B cell (primary cell): Measurements from ENCODE around the gene CREB5. TPM values are rescaled to one million over a fixed set of nuclear protein-coding genes. Genes with fewer than 3 reads are reported as not detected.

Experiments
- ATAC-seq: fragments of 200-7000 bp; cut with Tn5 transposase; one replicate; pipeline ENCODE4 v1.10.0; 2021; ENCODE audit warnings: low read depth, mild to moderate bottlenecking, moderate number of reproducible peaks, moderate library complexity
- CTCF ChIA-PET: fragments of 350-600 bp; sonication (Branson Sonifier 250); formaldehyde crosslinking; loops from one replicate; lab custom pipeline; 2021; ENCODE audit warnings: antibody characterized with exemption, inconsistent platforms; lab: Charles Lee
- POLR2A ChIA-PET: fragments of 350-600 bp; sonication (Branson Sonifier 250); formaldehyde crosslinking; loops from one replicate; lab custom pipeline; 2021; ENCODE audit warnings: antibody characterized with exemption; lab: Charles Lee
- DNase-seq: peaks from one replicate; pipeline ENCODE4 v3.0.0; 2013
- H2AFZ ChIP-seq: 2 replicates; pipeline ENCODE4 v1.6.1; 2012; ENCODE audit warnings: mild to moderate bottlenecking, low read depth, low read length; ENCODE audit not compliant: insufficient read depth, poor library complexity, severe bottlenecking
- H3K27ac ChIP-seq, 2 donors: 1 replicate in 1 of 2; 2 replicates in 1 of 2; pipeline ENCODE4 v1.5.1; 2012 to 2013; ENCODE audit warnings: low read length in 2 of 2, mild to moderate bottlenecking in 2 of 2, moderate library complexity in 1 of 2
- H3K27me3 ChIP-seq, 4 experiments: fragments of 200-600 bp in 1 of 4; sonication (generic) in 1 of 4; replicated peaks in 1 of 4; 1 replicate in 2 of 4; 2 replicates in 2 of 4; pipeline versions ENCODE4 v1.6.1 to v1.7.0; 2013 to 2016; ENCODE audit warnings: low read length in 3 of 4, mild to moderate bottlenecking in 2 of 4, mixed read lengths in 1 of 4, moderate library complexity in 1 of 4; ENCODE audit not compliant: insufficient read depth in 4 of 4, control insufficient read depth in 3 of 4; ENCODE audit errors: control extremely low read depth in 1 of 4
- H3K36me3 ChIP-seq, 2 experiments: replicated peaks in 1 of 2; 1 replicate in 1 of 2; 2 replicates in 1 of 2; pipeline versions ENCODE4 v1.6.1 to v1.7.1; 2013; ENCODE audit warnings: low read length in 1 of 2; ENCODE audit not compliant: insufficient read depth in 2 of 2, control insufficient read depth in 1 of 2; ENCODE audit errors: control extremely low read depth in 1 of 2, extremely low read depth in 1 of 2
- H3K4me1 ChIP-seq, 2 donors: fragments of 200-600 bp in 1 of 2; sonication (generic) in 1 of 2; 1 replicate in 1 of 2; 2 replicates in 1 of 2; pipeline versions ENCODE4 v1.5.1 to v1.6.1; 2013 to 2017; ENCODE audit warnings: low read length in 2 of 2; ENCODE audit not compliant: control insufficient read depth in 2 of 2, insufficient read depth in 2 of 2
- H3K4me2 ChIP-seq: replicated peaks from 2 replicates; pipeline ENCODE3; 2012; ENCODE audit warnings: mild to moderate bottlenecking, low read depth, low read length; ENCODE audit not compliant: poor library complexity, severe bottlenecking
- H3K4me3 ChIP-seq, 5 experiments: fragments of 200-600 bp in 1 of 5; sonication (generic) in 1 of 5; 1 replicate in 3 of 5; 2 replicates in 2 of 5; pipeline versions ENCODE4 v1.5.1 to v1.7.0; 2011 to 2016; ENCODE audit warnings: low read length in 4 of 5, mild to moderate bottlenecking in 4 of 5, low read depth in 2 of 5, control low read depth in 1 of 5, moderate library complexity in 1 of 5; ENCODE audit not compliant: insufficient read depth in 1 of 5; ENCODE audit errors: control extremely low read depth in 1 of 5, extremely low read depth in 1 of 5
- H3K79me2 ChIP-seq: fragments of 200-600 bp; sonication (generic); one replicate; pipeline ENCODE4 v1.6.0; 2016; ENCODE audit warnings: low read length; ENCODE audit not compliant: control insufficient read depth, insufficient read depth
- H3K9ac ChIP-seq: fragments of 200-600 bp; sonication (generic); 2 replicates; pipeline ENCODE4 v1.6.1; 2017; ENCODE audit warnings: mild to moderate bottlenecking, low read length, moderate library complexity
- H3K9me3 ChIP-seq, 3 donors: one replicate each; pipeline versions ENCODE4 v1.6.1 to v1.7.1; 2013; ENCODE audit warnings: low read length in 2 of 3; ENCODE audit not compliant: control insufficient read depth in 2 of 3, insufficient read depth in 1 of 3; ENCODE audit errors: control extremely low read depth in 1 of 3
- H4K20me1 ChIP-seq: 2 replicates; pipeline ENCODE4 v1.6.0; 2012; ENCODE audit warnings: mild to moderate bottlenecking, low read length; ENCODE audit not compliant: insufficient read depth, control insufficient read depth, poor library complexity, severe bottlenecking
- H3K27ac Mint-ChIP-seq: one replicate; pipeline ENCODE4 v1.8.0; 2021; ENCODE audit warnings: mixed read lengths
- H3K27me3 Mint-ChIP-seq: one replicate; pipeline ENCODE4 v1.8.0; 2021; ENCODE audit warnings: mixed read lengths
- H3K4me1 Mint-ChIP-seq: one replicate; pipeline ENCODE4 v1.8.0; 2021; ENCODE audit warnings: mixed read lengths
- H3K4me3 Mint-ChIP-seq: one replicate; pipeline ENCODE4 v1.8.0; 2021; ENCODE audit warnings: mixed read lengths
- H3K9me3 Mint-ChIP-seq: one replicate; pipeline ENCODE4 v1.8.0; 2022; ENCODE audit warnings: mixed read lengths; ENCODE audit not compliant: insufficient read depth
- CTCF ChIP-seq: fragments of 200-600 bp; IDR thresholded peaks from one replicate; pipeline ENCODE4 v1.8.0; 2022; ENCODE audit warnings: antibody characterized with exemption, mild to moderate bottlenecking
- EZH2 ChIP-seq: IDR thresholded peaks from 2 replicates; pipeline ENCODE4 v1.6.1; 2012; ENCODE audit warnings: borderline replicate concordance, low read depth, mild to moderate bottlenecking, moderate library complexity, low read length; ENCODE audit not compliant: insufficient read depth, poor library complexity, severe bottlenecking
- WGBS: methylation state at CpG from one replicate; pipeline ENCODE4 v1.1.5; 2013; ENCODE audit warnings: missing lambda C conversion rate; ENCODE audit not compliant: insufficient coverage; 5-methylcytosine and 5-hydroxymethylcytosine counted together
- intact Hi-C: fragments of 100-400 bp; cut with micrococcal nuclease; formaldehyde crosslinking; loops from one replicate; pipeline ENCODE4 v1.10.0; 2022
- polyA plus RNA-seq: library from polyadenylated mRNA; depleted of rRNA; stranded (reverse); fragments of >200 nt; gene quantifications from 2 replicates; pipeline ENCODE4 v1.2.3, GENCODE V29; 2012
- total RNA-seq, 2 donors: library from RNA; stranded (reverse); fragments of 120-200 nt in 1 of 2; gene quantifications; 1 replicate in 1 of 2; 2 replicates in 1 of 2; pipeline versions ENCODE4 v1.2.3 to v1.2.4, GENCODE V29; 2013 to 2022

Gene CREB5
- total and polyA plus RNA-seq, 2 donors (not counting 1 experiment from before 2014, with no cell fraction given), result 0.05 to 0.95 TPM

GRCh38 chr7:28779954-28780353 is 367.6 kb downstream of the CREB5 start:
- intact Hi-C loops, result no loop called here
- H3K4me1 Mint-ChIP-seq, result peaks cover 29% of the 10 kb centered on the region
- H3K27me3 ChIP-seq, result no peaks in the 10 kb centered on the region
- H3K9me3 Mint-ChIP-seq, result no peaks in the 10 kb centered on the region
- H3K9ac ChIP-seq, result no peak overlapping the region
- H3K9me3 ChIP-seq, result no peaks in the 10 kb centered on the region
- H3K4me3 Mint-ChIP-seq, result no peak overlapping the region
- H2AFZ ChIP-seq, result no peak overlapping the region
- no peak overlapping the region for H3K27ac Mint-ChIP-seq
- ChIA-PET POLR2A (no interaction called here), CTCF (no interaction called here)
- H3K4me1 ChIP-seq, result peaks cover 15 to 16% of the 10 kb centered on the region in 2 donors
- H3K27ac ChIP-seq, result no peak overlapping the region
- H3K4me3 ChIP-seq, result no peak overlapping the region
- H3K4me2 ChIP-seq, result no peak overlapping the region
- ATAC-seq (no peak), DNase-seq (no peak)
- no peaks in the 10 kb centered on the region for H3K36me3 ChIP-seq
- no peaks in the 10 kb centered on the region for H3K79me2 ChIP-seq
- no peaks in the 10 kb centered on the region for H3K27me3 Mint-ChIP-seq
- no peaks in the 10 kb centered on the region for H4K20me1 ChIP-seq
- TF ChIP-seq EZH2 (no peak), CTCF (no peak)
- WGBS, result 94% methylated on average over 2 of the region's 6 CpGs

GRCh38 chr7:28782362-28782761 is 370.0 kb downstream of the CREB5 start:
- H3K9ac ChIP-seq, result no peak overlapping the region
- Mint-ChIP-seq H3K4me3 (peak overlapping the region; percentile 32), H3K27me3 (no peaks in the 10 kb centered on the region), H3K9me3 (no peaks in the 10 kb centered on the region), H3K27ac (no peak overlapping the region), H3K4me1 (peaks cover 44% of the 10 kb centered on the region)
- no peaks in the 10 kb centered on the region for H3K36me3 ChIP-seq
- no peaks in the 10 kb centered on the region for H4K20me1 ChIP-seq
- no peak overlapping the region for H2AFZ ChIP-seq
- ChIA-PET POLR2A (no interaction called here), CTCF (no interaction called here)
- peaks cover 23 to 28% of the 10 kb centered on the region in 2 donors for H3K4me1 ChIP-seq
- ATAC-seq (no peak), DNase-seq (peak; percentile 27)
- TF ChIP-seq EZH2 (no peak), CTCF (no peak)
- no peaks in the 10 kb centered on the region for H3K9me3 ChIP-seq
- H3K4me3 ChIP-seq, result peak overlapping the region in 1 of 5 experiments; percentile 4
- H3K4me2 ChIP-seq, result peak overlapping the region; percentile 37
- H3K79me2 ChIP-seq, result no peaks in the 10 kb centered on the region
- no peak overlapping the region for H3K27ac ChIP-seq
- H3K27me3 ChIP-seq, result no peaks in the 10 kb centered on the region
- intact Hi-C loops, result no loop called here
- no CpG with 5 or more reads among the region's 2 CpGs for WGBS
